GM19025 (cell line): Measurements from ENCODE around the gene GRIN1.

Source experiments
- ATAC-seq: cut with Tn5 transposase; IDR thresholded peaks from one replicate; pipeline ENCODE4 v1.9.1; 2021; ENCODE audit warnings: mild to moderate bottlenecking, low read depth, moderate library complexity; ENCODE audit not compliant: unreplicated experiment

The GRIN1 gene

DNA sequence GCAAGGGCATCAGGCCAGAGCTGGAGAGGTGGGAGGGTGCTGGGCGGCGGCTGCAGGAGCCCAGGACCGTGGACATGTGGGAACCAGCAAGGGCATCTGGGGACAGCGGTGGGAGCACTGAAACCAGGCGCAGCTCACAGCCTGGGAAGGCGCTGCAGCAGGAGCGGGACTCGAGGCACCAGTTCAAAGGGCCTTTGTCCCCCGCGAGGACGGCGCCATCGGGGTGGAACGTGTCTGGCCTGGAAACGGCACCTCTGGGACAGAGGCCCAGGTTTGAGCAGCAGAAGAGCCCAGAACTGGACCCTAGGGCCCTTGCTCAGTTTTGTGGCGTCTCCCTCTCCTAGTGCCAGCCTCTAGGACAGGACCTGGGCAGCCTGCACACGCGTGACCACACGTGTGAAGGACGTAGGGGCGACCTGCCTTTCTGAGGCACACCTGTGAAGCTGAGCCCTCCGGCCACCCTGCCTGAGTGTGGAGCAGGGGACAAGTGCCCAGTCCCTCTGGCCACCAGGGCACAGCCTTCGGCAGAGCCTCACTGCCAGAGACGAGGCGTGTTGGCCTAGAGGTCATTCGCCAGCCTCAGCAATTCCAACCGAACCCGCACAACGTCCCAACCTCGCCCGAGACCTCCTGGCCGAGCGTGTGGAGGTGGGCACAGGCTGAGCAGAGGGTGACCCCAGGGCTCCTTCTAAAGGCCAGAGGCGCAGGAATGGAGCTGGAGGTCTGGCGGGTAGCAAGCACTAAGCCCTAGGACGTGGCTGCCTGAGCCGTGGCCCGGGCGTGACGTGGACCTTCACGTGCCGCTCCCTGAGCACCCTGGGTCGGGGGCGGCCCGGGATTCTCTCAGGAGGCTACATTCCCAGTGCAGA lies 35.1 kb downstream of the GRIN1 start:
- no peak for ATAC-seq

DNA sequence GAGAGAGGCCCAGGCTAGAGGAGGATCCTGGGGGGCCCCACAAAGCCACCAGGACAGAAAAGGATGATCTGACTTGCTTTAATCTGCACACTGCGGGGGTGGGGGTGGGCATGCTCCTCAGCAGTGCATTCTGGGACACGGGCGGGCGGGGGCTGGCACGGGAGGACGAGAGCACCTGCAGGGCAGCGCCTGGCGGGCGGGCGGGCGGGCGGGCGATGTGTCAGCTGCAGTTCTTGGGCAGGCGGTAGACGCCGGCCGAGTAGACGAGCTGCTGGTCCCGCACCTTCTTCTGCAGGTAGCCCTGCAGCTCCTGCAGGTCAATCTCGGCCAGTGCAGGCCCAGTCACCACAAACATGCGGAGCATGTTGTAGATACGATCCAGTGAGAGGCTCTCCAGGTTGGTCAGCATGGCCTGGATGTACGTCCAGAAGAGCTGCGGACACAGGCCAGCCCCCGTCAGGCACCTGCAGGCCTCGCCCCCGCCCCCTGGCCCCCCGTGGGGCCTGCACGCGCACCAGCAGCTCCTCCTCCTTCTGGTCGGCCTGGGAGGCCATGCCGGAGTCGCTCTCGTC lies 35.9 kb downstream of the GRIN1 start:
- no peak for ATAC-seq

DNA sequence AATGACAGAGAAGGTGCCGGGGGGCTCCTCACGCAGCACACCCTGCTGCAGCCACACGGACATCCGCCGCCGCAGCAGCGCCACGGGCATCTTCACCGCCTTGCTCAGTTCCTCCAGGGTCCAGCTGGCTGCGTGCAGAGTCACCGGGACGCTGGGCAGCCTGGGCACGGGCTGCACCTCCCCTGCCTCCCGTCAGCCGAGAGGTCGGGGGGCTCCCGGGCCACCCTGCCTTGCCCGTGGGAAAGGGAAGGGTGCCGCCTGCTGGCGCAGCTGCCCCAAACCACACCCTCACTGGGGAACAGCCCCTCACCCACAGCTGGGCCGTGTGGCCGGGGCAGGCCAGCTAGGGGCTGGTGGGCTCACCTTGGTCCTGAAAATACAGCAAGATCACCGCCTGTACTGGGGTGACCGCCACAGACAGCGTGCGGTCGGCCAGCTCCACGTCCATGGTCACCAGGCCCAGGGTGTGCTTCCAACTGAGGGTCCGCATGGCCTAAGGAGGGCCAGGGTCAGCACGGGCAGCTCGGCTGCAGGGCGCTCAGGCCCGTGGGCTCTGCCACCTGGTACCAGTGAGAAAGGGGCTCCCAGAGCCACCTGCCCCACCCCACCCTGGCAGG lies 36.5 kb downstream of the GRIN1 start:
- no peak for ATAC-seq

DNA sequence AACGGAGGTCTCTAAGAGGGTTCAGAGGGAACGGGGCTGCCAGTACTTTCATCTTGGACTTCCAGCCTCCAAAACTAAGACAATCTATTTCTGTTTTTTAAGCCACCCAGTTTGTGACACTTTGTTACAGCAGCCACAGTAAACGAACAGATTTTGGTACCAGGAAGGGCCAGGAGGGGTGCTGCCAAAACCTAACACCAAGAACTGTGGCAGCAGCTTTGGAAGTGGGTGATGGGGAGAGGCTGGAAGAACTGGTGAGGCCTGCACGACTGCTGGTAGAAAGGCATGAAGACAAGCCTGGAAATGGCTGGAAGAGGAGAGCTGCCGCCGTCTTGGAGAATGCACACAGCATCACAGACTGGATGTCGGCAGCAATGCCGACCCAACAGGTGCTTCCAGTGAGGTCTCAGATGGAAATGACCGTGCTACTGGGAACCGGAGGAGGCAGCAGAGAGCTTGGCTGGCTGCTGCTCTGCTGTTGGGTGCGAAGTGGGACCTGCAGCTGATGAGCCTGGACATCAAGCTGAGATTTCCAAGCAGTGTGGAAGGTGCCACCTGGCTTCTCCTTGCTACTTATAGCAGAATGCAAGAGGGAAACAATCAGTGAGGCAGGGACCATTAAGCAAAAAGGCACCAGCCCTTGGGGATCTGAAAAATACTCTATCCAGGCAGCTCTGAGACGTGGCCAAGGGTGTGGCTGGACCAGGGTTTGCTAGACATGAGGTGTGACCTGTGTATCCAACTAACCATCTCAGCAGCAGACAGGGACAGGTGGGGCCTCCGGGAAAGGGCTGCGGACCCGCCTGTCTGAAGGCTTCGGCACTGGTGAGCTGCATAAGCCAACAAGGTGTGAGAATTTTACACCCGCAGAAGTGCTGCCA lies 37.6 kb downstream of the GRIN1 start:
- ATAC-seq: no peak

DNA sequence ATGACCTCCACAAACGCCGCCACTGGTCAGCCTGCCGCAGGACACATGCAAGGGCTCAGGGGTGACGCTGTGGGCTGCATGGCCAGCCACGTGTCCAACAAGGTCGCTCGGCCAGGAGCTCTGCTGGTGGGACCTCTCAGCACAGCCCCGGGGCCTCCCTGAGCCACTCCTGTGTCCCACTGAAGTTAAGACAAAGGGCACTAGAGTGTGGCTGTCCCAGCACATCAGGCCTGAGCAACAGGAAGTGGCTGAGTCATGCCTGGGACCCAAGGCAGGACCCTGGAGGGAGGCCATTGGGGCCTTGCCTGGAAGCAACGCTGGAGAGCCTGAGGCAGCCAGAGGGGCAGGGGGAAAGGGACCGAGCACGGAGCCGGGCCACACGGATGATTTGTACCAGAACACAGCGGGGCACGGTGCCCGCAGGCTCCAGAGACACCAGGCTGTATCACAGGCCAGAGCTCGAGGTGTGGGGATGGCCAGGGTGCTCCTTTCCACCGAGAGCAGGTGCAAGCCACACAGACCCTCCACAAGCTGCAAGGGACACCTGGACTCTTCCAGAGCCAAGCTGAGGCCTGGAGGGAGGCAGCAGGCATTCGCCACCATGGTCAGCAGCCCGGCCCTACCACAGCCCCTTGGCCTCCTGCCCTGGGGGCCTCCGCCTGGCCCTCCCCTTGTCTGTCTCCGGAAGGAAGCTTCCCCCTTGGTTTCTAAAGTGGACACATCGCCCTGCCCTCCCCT lies 39.4 kb downstream of the GRIN1 start:
- ATAC-seq: no peak

DNA sequence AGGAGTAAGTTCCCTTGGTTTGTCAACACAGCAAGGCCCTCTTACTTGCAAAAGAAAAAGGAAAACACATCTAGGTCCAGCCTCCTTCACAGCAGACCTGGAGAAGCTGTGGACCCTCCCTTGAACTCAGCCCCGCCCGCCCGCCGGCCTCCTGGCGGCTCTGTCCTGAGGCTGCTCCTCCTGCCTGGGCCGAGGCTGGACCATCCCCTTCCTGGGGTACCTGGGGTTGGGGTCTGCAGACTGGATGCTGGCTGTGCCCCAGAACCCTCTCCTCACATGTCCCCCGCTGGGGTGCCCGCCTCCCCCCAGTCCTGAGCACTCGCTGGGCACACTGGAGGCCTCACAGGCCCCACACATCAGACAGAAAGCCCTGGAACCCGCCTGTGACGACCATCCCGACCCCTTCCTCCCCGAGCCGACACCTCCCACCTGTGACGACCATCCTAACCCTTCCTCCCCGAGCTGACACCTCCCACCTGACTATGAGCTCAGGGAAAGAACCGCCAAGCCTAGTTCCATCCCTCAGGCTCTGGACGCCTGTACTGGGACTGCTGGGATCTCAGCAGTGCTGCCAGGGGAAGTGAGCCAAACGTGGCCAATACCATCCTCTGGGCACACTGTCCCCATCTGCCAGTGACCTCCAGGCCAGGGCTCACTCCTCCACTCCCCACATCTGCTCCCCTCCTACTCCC lies 40.1 kb downstream of the GRIN1 start:
- ATAC-seq: no peak

DNA sequence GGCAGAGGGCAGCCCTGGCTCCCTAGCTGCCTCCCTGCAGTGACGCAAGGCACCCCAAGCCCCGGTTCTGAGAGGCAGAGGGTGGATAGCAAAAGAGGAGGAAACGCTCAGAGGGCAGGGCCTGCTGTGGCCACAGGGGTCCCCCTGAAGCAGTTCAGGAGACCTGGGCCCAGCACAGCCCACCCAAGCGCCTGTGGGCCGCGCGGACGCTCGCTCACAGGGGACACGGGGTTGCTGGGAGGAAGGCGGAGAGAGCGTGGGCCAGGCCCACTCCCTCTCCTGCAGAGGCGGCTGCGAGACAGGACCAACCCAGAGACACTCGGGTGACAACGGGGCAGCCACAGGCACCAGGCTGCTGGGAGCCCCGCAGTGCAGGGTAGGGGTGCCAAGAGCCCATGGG lies 40.8 kb downstream of the GRIN1 start:
- ATAC-seq: no peak

DNA sequence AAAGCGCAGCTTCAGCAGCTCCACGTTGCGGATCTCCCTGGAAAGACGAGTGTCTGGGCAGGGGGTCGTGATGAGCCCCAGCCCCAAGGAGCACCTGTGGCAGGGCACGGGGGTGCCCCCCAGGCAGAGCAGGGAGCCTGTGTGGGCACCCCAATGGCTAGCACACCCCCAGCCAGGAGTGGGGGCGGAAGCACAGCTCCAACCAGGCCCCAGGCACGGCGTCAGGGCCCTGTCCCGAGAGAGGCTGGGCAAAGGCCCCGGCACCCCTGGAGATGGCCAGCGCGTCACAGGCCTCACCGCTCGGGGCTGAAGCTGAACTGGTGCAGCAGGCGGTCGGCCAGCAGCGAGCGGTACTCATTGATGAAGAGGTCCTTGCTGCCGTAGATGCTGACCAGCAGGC lies 41.5 kb downstream of the GRIN1 start:
- ATAC-seq: no peak

DNA sequence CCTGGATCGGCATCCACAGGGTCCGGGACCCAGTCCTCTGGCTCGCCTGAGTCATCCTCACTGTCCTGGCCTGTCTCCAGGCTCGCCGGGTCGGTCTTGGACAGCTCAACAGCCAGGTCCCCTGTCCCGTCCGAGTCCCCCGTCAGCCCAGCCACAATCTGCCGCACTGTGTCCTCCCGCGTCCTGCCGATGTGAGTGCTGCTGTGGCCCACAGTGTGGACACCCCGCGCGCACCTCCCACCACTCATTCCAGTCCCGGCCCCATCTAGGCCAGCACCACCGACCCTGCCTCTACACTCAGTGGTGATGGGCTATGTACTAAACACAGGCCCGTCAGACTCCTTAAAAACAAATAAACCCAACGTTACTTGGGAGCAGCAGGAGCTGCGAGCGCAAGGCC lies 42.7 kb downstream of the GRIN1 start:
- no peak for ATAC-seq

DNA sequence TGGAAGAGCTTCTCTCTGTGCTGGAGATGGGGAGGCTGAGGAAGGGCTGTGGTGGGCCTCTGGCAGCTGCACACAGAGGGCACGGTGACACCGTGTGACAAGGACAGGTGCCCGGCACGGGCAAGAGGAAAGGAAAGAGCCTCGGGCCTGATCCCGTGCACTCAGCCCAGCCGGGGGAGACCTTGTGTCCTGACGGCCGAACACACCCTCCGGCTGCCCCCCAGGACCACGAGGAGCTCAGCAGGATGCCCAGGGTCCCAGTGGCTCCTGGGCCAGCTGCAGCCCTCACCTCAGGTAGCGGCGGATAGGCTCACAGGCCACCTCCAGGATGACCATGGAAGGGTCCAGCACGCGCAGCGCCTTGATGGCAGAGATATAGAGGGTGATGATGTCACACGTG lies 43.9 kb downstream of the GRIN1 start:
- ATAC-seq: no peak

DNA sequence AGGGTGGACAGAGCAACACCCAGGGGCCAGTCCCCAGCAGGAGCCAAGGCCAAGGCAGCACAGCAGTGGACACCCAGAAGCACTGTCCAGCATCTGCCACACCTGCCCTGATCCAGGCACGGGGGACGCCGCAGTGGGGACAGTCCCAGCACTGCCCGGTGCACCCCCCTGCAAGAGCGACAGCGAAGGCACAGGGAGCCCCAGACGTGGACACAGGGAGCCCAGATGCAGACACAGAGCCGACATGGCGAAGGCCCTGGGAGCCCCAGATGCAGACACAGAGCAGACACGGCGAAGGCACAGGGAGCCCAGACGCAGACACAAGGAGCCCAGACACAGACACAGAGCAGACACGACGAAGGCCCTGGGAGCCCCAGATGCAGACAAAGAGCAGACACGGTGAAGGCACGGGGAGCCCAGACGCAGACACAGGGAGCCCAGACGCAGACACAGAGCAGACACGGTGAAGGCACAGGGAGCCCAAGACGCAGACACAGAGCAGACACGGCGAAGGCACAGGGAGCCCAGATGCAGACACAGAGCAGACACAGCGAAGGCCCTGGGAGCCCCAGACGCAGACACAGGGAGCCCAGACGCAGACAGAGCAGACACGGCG lies 45.1 kb downstream of the GRIN1 start:
- no peak for ATAC-seq

DNA sequence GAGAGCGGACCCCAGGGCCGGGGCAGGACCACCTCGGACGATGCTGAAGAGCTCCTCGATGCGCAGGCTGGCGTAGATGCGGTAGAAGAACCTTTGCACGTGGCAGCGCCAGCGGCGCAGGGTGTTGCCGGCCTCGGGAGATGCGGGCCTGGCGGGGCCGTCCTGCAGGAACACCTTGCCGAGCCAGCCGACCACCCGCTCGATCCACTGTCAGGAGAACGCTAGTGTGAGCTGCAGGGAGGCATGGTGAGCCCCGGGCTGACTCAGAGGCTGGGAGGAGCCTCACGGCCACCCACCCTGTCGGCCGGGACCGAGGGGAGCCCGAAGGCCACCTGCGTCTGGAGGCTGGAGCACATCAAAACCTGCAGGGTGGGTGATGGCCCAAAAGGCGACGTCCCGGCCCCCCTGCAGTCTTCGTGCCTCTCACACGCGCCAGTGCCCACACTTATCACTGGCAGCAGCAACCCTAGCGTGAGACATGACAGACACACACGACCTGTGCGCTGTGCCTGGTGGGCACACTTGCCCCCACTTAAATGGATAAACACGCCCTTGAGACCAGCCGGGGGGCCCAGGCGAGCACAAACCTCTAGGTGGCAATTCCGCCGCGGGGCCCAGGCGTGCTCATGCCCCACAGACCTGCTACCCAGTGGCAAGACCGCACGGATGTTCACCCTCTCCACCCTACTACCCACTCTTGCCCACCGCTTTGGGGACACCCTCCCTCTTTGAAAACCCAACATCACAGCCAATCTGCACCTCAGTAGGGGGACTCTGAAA lies 46.1 kb downstream of the GRIN1 start:
- ATAC-seq: no peak

DNA sequence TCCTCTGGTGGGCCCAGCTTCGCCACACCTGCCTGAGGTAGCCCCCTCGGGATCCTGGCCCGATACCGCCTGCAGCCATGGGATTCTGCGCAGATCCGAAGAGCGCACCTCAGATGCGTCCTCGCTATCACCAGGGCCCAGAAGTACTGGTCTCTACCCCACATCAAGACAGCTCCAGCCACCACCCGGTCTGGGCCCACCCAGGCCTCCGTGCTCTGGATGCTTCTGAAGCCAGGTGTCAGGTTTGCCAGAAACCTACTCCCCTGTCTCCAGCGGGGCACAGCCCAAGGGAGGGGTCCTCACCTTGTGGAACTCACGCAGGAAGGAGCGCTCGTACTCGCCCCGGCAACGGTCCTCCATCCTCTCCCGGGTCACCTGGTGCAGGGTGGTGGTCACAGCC lies 47.0 kb downstream of the GRIN1 start:
- ATAC-seq: no peak

DNA sequence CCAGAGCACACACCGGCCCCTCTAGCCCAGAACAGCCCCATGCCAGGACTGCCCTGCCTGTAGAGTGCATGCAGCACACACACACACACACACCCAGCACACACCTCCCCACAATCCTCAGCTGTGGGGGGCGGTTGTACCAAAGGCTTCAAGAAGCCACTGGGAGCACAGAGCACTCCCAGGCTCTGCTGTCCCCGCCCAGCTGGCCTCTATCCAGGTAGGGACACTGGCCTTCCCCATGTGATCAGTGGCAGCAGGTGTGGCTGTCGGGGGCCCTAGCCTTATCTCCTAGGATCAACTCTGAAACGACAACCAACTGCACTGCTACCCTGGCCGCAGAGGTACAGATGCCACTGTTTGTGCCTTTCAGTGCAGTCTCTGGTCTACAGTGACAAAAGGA lies 47.4 kb downstream of the GRIN1 start:
- no peak for ATAC-seq

DNA sequence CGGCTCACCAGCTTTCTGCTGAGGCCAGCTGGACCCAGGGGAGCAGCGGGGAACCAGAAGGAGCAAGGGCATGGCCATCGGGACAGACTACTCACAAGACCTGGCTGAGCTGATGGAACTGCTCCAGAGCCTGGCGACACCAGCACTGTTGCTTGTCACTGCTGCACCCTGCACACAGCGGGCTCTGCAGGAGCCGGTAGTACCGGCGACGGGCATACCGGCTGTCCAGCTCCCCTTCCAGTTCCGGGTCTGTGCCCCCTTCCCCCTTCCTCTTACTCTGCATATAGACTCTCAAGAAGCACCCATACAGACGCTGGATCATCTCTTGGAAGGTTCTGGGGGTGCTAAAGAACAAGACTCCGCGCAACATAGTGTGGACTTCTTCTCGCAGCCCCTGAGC lies 48.4 kb downstream of the GRIN1 start:
- no peak for ATAC-seq

DNA sequence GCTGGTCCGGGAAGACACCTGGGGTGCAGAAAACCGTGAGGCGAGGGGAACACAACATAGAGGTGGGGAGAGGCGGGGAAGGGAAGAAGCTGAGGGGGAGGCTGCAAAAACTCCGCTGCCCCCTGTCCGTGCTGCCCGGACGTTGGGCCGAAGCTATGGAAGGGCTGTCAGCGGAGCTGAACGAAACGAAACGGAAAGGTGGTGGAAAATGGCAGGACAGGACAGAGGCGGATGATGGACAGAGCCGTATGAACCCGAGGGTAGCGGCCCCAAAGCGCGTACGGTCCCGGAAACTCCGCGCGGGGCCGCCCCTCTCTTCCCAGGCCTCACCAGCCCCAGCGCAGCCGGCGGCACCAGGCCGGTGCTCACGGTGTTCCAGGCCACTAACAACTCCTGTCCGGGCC lies 49.1 kb downstream of the GRIN1 start:
- no peak for ATAC-seq

DNA sequence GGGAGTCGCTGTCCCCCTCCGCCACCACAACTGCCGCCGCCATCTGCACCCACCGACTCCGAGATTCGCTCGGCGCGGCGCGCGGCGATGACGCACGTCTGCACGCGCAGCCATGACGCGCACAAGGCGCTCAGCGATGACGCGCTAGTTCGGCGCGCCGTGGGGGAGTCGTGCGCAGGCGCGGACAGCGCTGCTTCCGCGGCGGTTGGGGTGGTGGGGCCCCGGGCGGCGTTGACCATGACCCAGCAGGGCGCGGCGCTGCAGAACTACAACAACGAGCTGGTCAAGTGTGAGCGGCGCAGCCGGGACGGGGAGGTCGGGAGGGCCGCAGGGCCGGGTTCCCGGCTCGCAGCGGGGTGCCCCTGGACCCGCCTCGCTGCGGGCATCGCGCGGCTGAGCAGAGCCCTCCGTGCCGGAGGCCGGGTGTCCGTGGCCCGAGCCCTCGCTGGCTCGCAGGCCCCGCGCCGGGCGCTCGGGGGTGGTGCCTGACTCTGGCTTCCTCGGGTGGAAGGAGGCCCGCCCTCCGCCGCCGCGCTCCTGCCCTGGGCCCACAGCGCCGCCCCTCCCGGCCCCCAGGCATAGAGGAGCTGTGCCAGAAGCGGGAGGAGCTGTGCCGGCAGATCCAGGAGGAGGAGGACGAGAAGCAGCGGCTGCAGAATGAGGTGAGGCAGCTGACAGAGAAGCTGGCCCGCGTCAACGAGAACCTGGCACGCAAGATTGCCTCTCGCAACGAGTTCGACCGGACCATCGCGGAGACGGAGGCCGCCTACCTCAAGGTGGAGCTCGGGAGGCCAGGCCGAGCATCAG lies 49.7 kb downstream of the GRIN1 start, which contains the start of the genes ANAPC2 and SSNA1:
ANAPC2 (minus strand) TSS at position 71 of the 807 bp plus-strand sequence; CDS start at position 43, 28 bp downstream.
SSNA1 (plus strand) TSS at position 187 of the 807 bp plus-strand sequence; CDS start at position 238, 51 bp downstream.
- peak; percentile 77 for ATAC-seq
